Astrocyte (in vitro differentiated cells and primary cell): ENCODE measurements around the gene ZNF385D.

ENCODE experiments used
- CTCF ChIP-seq: IDR thresholded peaks from 2 replicates; pipeline ENCODE4 v1.5.1; 2011; ENCODE audit warnings: low read depth, mild to moderate bottlenecking, inconsistent platforms, low read length, moderate library complexity; ENCODE audit not compliant: insufficient read depth
- EZH2 ChIP-seq: IDR thresholded peaks from 2 replicates; pipeline ENCODE4 v1.6.1; 2012; ENCODE audit warnings: mild to moderate bottlenecking, low read length, inconsistent platforms; ENCODE audit not compliant: insufficient read depth

GRCh38 chr3:21729888-21730459 lies 21.0 kb downstream of the ZNF385D start:
- no peak for TF ChIP-seq CTCF
- no peak for TF ChIP-seq EZH2
